Glutamatergic neuron (in vitro differentiated cells): ENCODE measurements around the gene AMPD1. TPM values are rescaled to one million over a fixed set of nuclear protein-coding genes. Genes with fewer than 3 reads are reported as not detected.

ENCODE experiments used
- DNase-seq: peaks from one replicate; pipeline ENCODE4 v3.0.0; 2022
- H3K27ac Mint-ChIP-seq: one replicate; pipeline ENCODE4 v1.8.0; 2020; ENCODE audit warnings: mild to moderate bottlenecking, mixed read lengths, inconsistent platforms; ENCODE audit not compliant: unreplicated experiment
- H3K27me3 Mint-ChIP-seq: one replicate; pipeline ENCODE4 v1.8.0; 2020; ENCODE audit warnings: mild to moderate bottlenecking, moderate library complexity, mixed read lengths, inconsistent platforms; ENCODE audit not compliant: unreplicated experiment
- H3K36me3 Mint-ChIP-seq: one replicate; pipeline ENCODE4 v1.8.0; 2020; ENCODE audit warnings: mild to moderate bottlenecking, mixed read lengths, inconsistent platforms; ENCODE audit not compliant: unreplicated experiment
- H3K4me1 Mint-ChIP-seq: one replicate; pipeline ENCODE4 v1.8.0; 2020; ENCODE audit warnings: mild to moderate bottlenecking, low read depth, mixed read lengths, inconsistent platforms; ENCODE audit not compliant: unreplicated experiment
- H3K4me3 Mint-ChIP-seq: one replicate; pipeline ENCODE4 v1.8.0; 2020; ENCODE audit warnings: mild to moderate bottlenecking, mixed read lengths, inconsistent platforms; ENCODE audit not compliant: unreplicated experiment
- H3K9me3 Mint-ChIP-seq: one replicate; pipeline ENCODE4 v1.8.0; 2020; ENCODE audit warnings: mild to moderate bottlenecking, moderate library complexity, mixed read lengths, inconsistent platforms; ENCODE audit not compliant: unreplicated experiment
- CTCF ChIP-seq: fragments of 200-600 bp; sonication (generic); IDR thresholded peaks from one replicate; pipeline ENCODE4 v1.5.0; 2021; ENCODE audit not compliant: partially characterized antibody, unreplicated experiment
- total RNA-seq: library from RNA; stranded (reverse); fragmentation: NEBNext Ultra II Directional; extraction: Animal tissue kit (Norgen Biotek cat#: 25700); gene quantifications from one replicate; pipeline ENCODE4 v1.2.1, GENCODE V29; 2021; ENCODE audit not compliant: unreplicated experiment

The AMPD1 gene
- total RNA-seq, 1 donor from 2014 or later = not detected

- Mint-ChIP-seq H3K9me3 (peaks cover 2% of the 10 kb centered on the region), H3K36me3 (no peaks in the 10 kb centered on the region), H3K4me3 (peak overlapping the region; percentile 91), H3K27ac (peak overlapping the region; percentile 44), H3K27me3 (peaks cover 2% of the 10 kb centered on the region), H3K4me1 (no peaks in the 10 kb centered on the region)
- DNase-seq = peak; percentile 92
- peak; percentile 22 for TF ChIP-seq CTCF
Observed at GRCh38 chr1:114670083-114671010, 25.0 kb downstream of the AMPD1 start.

GRCh38 chr1:114669562-114670082, 25.7 kb downstream of the AMPD1 start, which contains the start of gene DENND2C:
Gene DENND2C, minus strand, starts transcription at chr1:114670049. Its CDS starts 44,065 bp downstream, at chr1:114625984.
- TF ChIP-seq CTCF = no peak
- Mint-ChIP-seq H3K36me3 (no peaks in the 10 kb centered on the region), H3K27me3 (peaks cover 2% of the 10 kb centered on the region), H3K4me3 (peak within 1 kb of the TSS; percentile 91), H3K4me1 (no peaks in the 10 kb centered on the region), H3K9me3 (peaks cover 2% of the 10 kb centered on the region), H3K27ac (peak within 1 kb of the TSS; percentile 44)
- DNase-seq = no peak

- Mint-ChIP-seq H3K36me3 (no peaks in the 10 kb centered on the region), H3K27me3 (peaks cover 2% of the 10 kb centered on the region), H3K27ac (no peak overlapping the region), H3K9me3 (peaks cover 2% of the 10 kb centered on the region), H3K4me1 (no peaks in the 10 kb centered on the region), H3K4me3 (peak overlapping the region; percentile 91)
- TF ChIP-seq CTCF = no peak
- DNase-seq = no peak
Observed at GRCh38 chr1:114668784-114669561, 26.4 kb downstream of the AMPD1 start.

GRCh38 chr1:114668373-114668772, 27.0 kb downstream of the AMPD1 start:
- Mint-ChIP-seq H3K4me1 (no peaks in the 10 kb centered on the region), H3K27me3 (peaks cover 2% of the 10 kb centered on the region), H3K27ac (no peak overlapping the region), H3K36me3 (no peaks in the 10 kb centered on the region), H3K4me3 (peak overlapping the region; percentile 3), H3K9me3 (peaks cover 2% of the 10 kb centered on the region)
- no peak for TF ChIP-seq CTCF
- no peak for DNase-seq
